Activated CD8-positive, alpha-beta T cell treated with anti-CD3 and anti-CD28 coated beads for 36 hours (primary cell): Measurements from ENCODE around the gene SLC30A4. TPM values are rescaled to one million over a fixed set of nuclear protein-coding genes. Genes with fewer than 3 reads are reported as not detected.

Experiments
- ATAC-seq: fragments of 200-7000 bp; cut with Tn5 transposase; one replicate; pipeline ENCODE4 v1.10.0; 2021; ENCODE audit warnings: mild to moderate bottlenecking, moderate library complexity
- CTCF ChIA-PET: fragments of 350-600 bp; sonication (Branson Sonifier 250); formaldehyde crosslinking; loops from one replicate; lab custom pipeline; 2021; ENCODE audit warnings: antibody characterized with exemption; lab: Charles Lee
- POLR2A ChIA-PET: fragments of 350-600 bp; sonication (Branson Sonifier 250); formaldehyde crosslinking; loops from one replicate; lab custom pipeline; 2021; ENCODE audit warnings: antibody characterized with exemption; lab: Charles Lee
- DNase-seq: peaks from one replicate; pipeline ENCODE4 v3.0.0-alpha.2; 2020
- H3K27ac Mint-ChIP-seq: one replicate; pipeline ENCODE4 v1.8.0; 2021; ENCODE audit warnings: mild to moderate bottlenecking, mixed read lengths
- H3K27me3 Mint-ChIP-seq: one replicate; pipeline ENCODE4 v1.8.0; 2021; ENCODE audit warnings: mixed read lengths
- H3K36me3 Mint-ChIP-seq: one replicate; pipeline ENCODE4 v1.8.0; 2021; ENCODE audit warnings: low read depth, mixed read lengths
- H3K4me1 Mint-ChIP-seq: one replicate; pipeline ENCODE4 v1.8.0; 2021; ENCODE audit warnings: low read depth, mixed read lengths
- H3K4me3 Mint-ChIP-seq: one replicate; pipeline ENCODE4 v1.8.0; 2021; ENCODE audit warnings: mild to moderate bottlenecking, moderate library complexity, mixed read lengths
- H3K9me3 Mint-ChIP-seq: one replicate; pipeline ENCODE4 v1.8.0; 2021; ENCODE audit warnings: mixed read lengths
- CTCF ChIP-seq: fragments of 200-600 bp; IDR thresholded peaks from one replicate; pipeline ENCODE4 v1.8.0; 2022; ENCODE audit warnings: antibody characterized with exemption, mild to moderate bottlenecking
- intact Hi-C: fragments of 100-400 bp; cut with micrococcal nuclease; formaldehyde crosslinking; loops from one replicate; pipeline ENCODE4 v1.10.0; 2022
- total RNA-seq, 2 experiments: library from RNA; stranded (reverse); gene quantifications; one replicate each; pipeline ENCODE4 v1.2.3, GENCODE V29; 2021

The SLC30A4 gene
- total RNA-seq, 2 experiments from 2014 or later = 1.7 to 2.0 TPM

- DNase-seq = peak; percentile 88
- peak overlapping the region; percentile 78 for H3K4me3 Mint-ChIP-seq
- intact Hi-C loops = loop anchor here (1.0 to 5.0 kb wide), 3 partner anchors 28 to 156 kb away; no protein-coding TSS in a partner anchor
- H3K9me3 Mint-ChIP-seq = no peaks in the 10 kb centered on the region
- CTCF ChIA-PET = interaction anchor here (0.6 to 7.1 kb wide), 61 partner anchors 9 to 331 kb away, joined by 3 to 159 read pairs (median 5); partner anchors contain the start of genes BLOC1S6 and SQOR
- no peaks in the 10 kb centered on the region for H3K27me3 Mint-ChIP-seq
- H3K4me1 Mint-ChIP-seq = peaks cover 43% of the 10 kb centered on the region
- peak; percentile 70 for ATAC-seq
- H3K27ac Mint-ChIP-seq = peak overlapping the region; percentile 87
- TF ChIP-seq CTCF = peak; percentile 99
- no peaks in the 10 kb centered on the region for H3K36me3 Mint-ChIP-seq
- POLR2A ChIA-PET = interaction anchor here (1.3 to 2.1 kb wide), 3 partner anchors 55 to 156 kb away, joined by 4 to 9 read pairs (median 4); a partner anchor contains a TSS
These were observed 64.7 kb downstream of the SLC30A4 start for GRCh38 chr15:45457641-45458539.

GRCh38 chr15:45457220-45457619 lies 65.3 kb downstream of the SLC30A4 start:
- ATAC-seq (peak; percentile 4), DNase-seq (peak; percentile 23)
- intact Hi-C loops = loop anchor here (1.0 to 5.0 kb wide), 2 partner anchors 27 to 35 kb away; no protein-coding TSS in a partner anchor
- H3K4me3 Mint-ChIP-seq = peak overlapping the region; percentile 78
- CTCF ChIA-PET = interaction anchor here (0.6 to 7.1 kb wide), 56 partner anchors 8 to 331 kb away, joined by 3 to 159 read pairs (median 5); partner anchors contain the start of genes BLOC1S6 and SQOR
- TF ChIP-seq CTCF = no peak
- POLR2A ChIA-PET = interaction anchor here (1.0 to 2.1 kb wide), 4 partner anchors 26 to 157 kb away, joined by 4 to 9 read pairs (median 4); a partner anchor contains a TSS
- H3K4me1 Mint-ChIP-seq = peaks cover 43% of the 10 kb centered on the region
- no peaks in the 10 kb centered on the region for H3K36me3 Mint-ChIP-seq
- no peaks in the 10 kb centered on the region for H3K27me3 Mint-ChIP-seq
- no peaks in the 10 kb centered on the region for H3K9me3 Mint-ChIP-seq
- peak overlapping the region; percentile 87 for H3K27ac Mint-ChIP-seq

GRCh38 chr15:45456212-45457106 lies 66.1 kb downstream of the SLC30A4 start:
- ChIA-PET POLR2A (interaction anchor here (1.0 to 2.1 kb wide), 4 partner anchors 25 to 158 kb away, joined by 3 to 9 read pairs (median 4); a partner anchor contains a TSS), CTCF (interaction anchor here (0.6 to 7.1 kb wide), 45 partner anchors 7 to 330 kb away, joined by 3 to 159 read pairs (median 6); partner anchors contain the start of gene BLOC1S6)
- peak; percentile 55 for ATAC-seq
- Mint-ChIP-seq H3K27me3 (no peaks in the 10 kb centered on the region), H3K27ac (peak overlapping the region; percentile 87), H3K9me3 (no peaks in the 10 kb centered on the region), H3K4me3 (peak overlapping the region; percentile 0), H3K4me1 (peaks cover 43% of the 10 kb centered on the region), H3K36me3 (no peaks in the 10 kb centered on the region)
- intact Hi-C loops = loop anchor here (1.0 to 5.0 kb wide), 2 partner anchors 26 to 34 kb away; no protein-coding TSS in a partner anchor
- TF ChIP-seq CTCF = no peak
- DNase-seq = peak; percentile 82

GRCh38 chr15:45454814-45455213 lies 67.7 kb downstream of the SLC30A4 start:
- Mint-ChIP-seq H3K9me3 (no peaks in the 10 kb centered on the region), H3K27me3 (no peaks in the 10 kb centered on the region), H3K4me1 (peaks cover 43% of the 10 kb centered on the region), H3K27ac (peak overlapping the region; percentile 65), H3K4me3 (peak overlapping the region; percentile 9), H3K36me3 (no peaks in the 10 kb centered on the region)
- DNase-seq (peak; percentile 81), ATAC-seq (peak; percentile 44)
- intact Hi-C loops = loop anchor here (5.0 kb wide), 1 partner anchor 33 kb away; no protein-coding TSS in a partner anchor
- ChIA-PET CTCF (interaction anchor here (0.7 to 7.1 kb wide), 9 partner anchors 13 to 292 kb away, joined by 3 to 159 read pairs (median 4); a partner anchor contains a TSS), POLR2A (interaction anchor here (0.9 kb wide), 2 partner anchors 52 to 183 kb away, joined by 3 read pairs; a partner anchor contains a TSS)
- no peak for TF ChIP-seq CTCF
